HCT116 (cell line): ENCODE data around the gene STIL. TPM values are rescaled to one million over a fixed set of nuclear protein-coding genes. Genes with fewer than 3 reads are reported as not detected.

ENCODE experiments used
- ATAC-seq: fragments of 200-7000 bp; cut with Tn5 transposase; 2 replicates; pipeline ENCODE4 v1.9.1; 2020; ENCODE audit warnings: mild to moderate bottlenecking, moderate library complexity
- BruUV-seq: library from RNA; stranded (reverse); fragments of 400-500 nt; replicated peaks from 2 replicates; lab custom pipeline; 2021; lab: Mats Ljungman, UMichigan
- CTCF ChIA-PET: fragments of 300-600 bp; sonication (Branson Sonifier 250); formaldehyde crosslinking; loops from one replicate; lab custom pipeline; 2021; ENCODE audit warnings: antibody characterized with exemption; lab: Charles Lee
- POLR2A ChIA-PET: fragments of 300-600, 350-600 bp; sonication (Branson Sonifier 250); formaldehyde crosslinking; loops from one replicate; lab custom pipeline; 2021; ENCODE audit warnings: antibody characterized with exemption; lab: Charles Lee
- RAD21 ChIA-PET, 2 experiments: fragments of 300-600 bp; sonication (Branson Sonifier 250); formaldehyde crosslinking; loops; one replicate each; lab custom pipeline; 2023; ENCODE audit warnings: low total read pairs in 2 of 2; ENCODE audit not compliant: uncharacterized antibody in 2 of 2, unreplicated experiment in 2 of 2, low non-redundant PET in 1 of 2; lab: Charles Lee
- DNase-seq: peaks from one replicate; pipeline ENCODE4 v3.0.0-alpha.2; 2010; ENCODE audit warnings: low read depth, low spot score
- H2AFZ ChIP-seq: fragments of 200-600 bp; shearing (Covaris generic), sonication (generic); 2 replicates; pipeline ENCODE4 v1.6.1; 2017; ENCODE audit warnings: low read depth, mixed run types, mixed read lengths, antibody characterized with exemption, low read length; ENCODE audit not compliant: poor library complexity, severe bottlenecking
- H3K27ac ChIP-seq: 2 replicates; pipeline ENCODE4 v1.5.1; 2012; ENCODE audit warnings: low read depth, low read length
- H3K27me3 ChIP-seq: fragments of 200-600 bp; sonication (generic); 2 replicates; pipeline ENCODE4 v1.6.1; 2016; ENCODE audit warnings: mixed run types, low read length, mixed read lengths; ENCODE audit not compliant: insufficient read depth
- H3K36me3 ChIP-seq, 2 experiments: fragments of 200-500 bp in 1 of 2; fragments of 200-600 bp in 1 of 2; sonication (Bioruptor generic) in 1 of 2; sonication (generic) in 1 of 2; 2 replicates each; pipeline versions ENCODE4 v1.5.1 to v1.6.1; 2014 to 2016; ENCODE audit warnings: low read length in 2 of 2, inconsistent platforms in 1 of 2, mixed read lengths in 1 of 2, mixed run types in 1 of 2; ENCODE audit not compliant: insufficient read depth in 2 of 2, control insufficient read depth in 1 of 2
- H3K4me1 ChIP-seq, 2 experiments: fragments of 200-600 bp in 1 of 2; sonication (generic) in 1 of 2; 2 replicates each; pipeline versions ENCODE4 v1.5.1 to v1.6.1; 2012 to 2017; ENCODE audit warnings: low read length in 2 of 2, inconsistent platforms in 1 of 2, mild to moderate bottlenecking in 1 of 2, mixed read lengths in 1 of 2, mixed run types in 1 of 2, moderate library complexity in 1 of 2; ENCODE audit not compliant: insufficient read depth in 2 of 2, control insufficient read depth in 1 of 2
- H3K4me2 ChIP-seq: fragments of 200-600 bp; sonication (generic); 2 replicates; pipeline ENCODE4 v1.6.1; 2017; ENCODE audit warnings: mixed run types, low read length, mixed read lengths
- H3K4me3 ChIP-seq, 2 experiments: fragments of 200-600 bp in 1 of 2; sonication (generic) in 1 of 2; replicated peaks in 1 of 2; 2 replicates each; pipeline ENCODE4 v1.5.1; 2011 to 2016; ENCODE audit warnings: low read length in 2 of 2, control low read depth in 1 of 2, low read depth in 1 of 2, mild to moderate bottlenecking in 1 of 2, mixed read lengths in 1 of 2, mixed run types in 1 of 2
- H3K79me2 ChIP-seq: fragments of 200-600 bp; sonication (generic); 2 replicates; pipeline ENCODE4 v1.6.1; 2017; ENCODE audit warnings: mild to moderate bottlenecking, mixed run types, low read length, moderate library complexity, mixed read lengths; ENCODE audit not compliant: insufficient read depth
- H3K9ac ChIP-seq: fragments of 200-600 bp; sonication (generic); 2 replicates; pipeline ENCODE4 v1.6.1; 2016; ENCODE audit warnings: low read length, mixed read lengths
- H3K9me2 ChIP-seq: fragments of 200-600 bp; sonication (generic), shearing (Covaris generic); 2 replicates; pipeline ENCODE4 v1.6.1; 2017; ENCODE audit warnings: mixed run types, mild to moderate bottlenecking, moderate library complexity; ENCODE audit not compliant: insufficient read depth
- H3K9me3 ChIP-seq, 2 experiments: fragments of 200-500 bp in 1 of 2; fragments of 200-600 bp in 1 of 2; sonication (Bioruptor generic) in 1 of 2; sonication (generic) in 1 of 2; 2 replicates each; pipeline ENCODE4 v1.6.1; 2014 to 2017; ENCODE audit warnings: low read length in 2 of 2, mixed read lengths in 2 of 2, inconsistent platforms in 1 of 2, low read depth in 1 of 2, mild to moderate bottlenecking in 1 of 2, mixed run types in 1 of 2, moderate library complexity in 1 of 2; ENCODE audit not compliant: control insufficient read depth in 1 of 2, insufficient read depth in 1 of 2
- H4K20me1 ChIP-seq: fragments of 200-600 bp; sonication (generic), shearing (Covaris generic); 2 replicates; pipeline ENCODE4 v1.6.1; 2017; ENCODE audit warnings: mixed run types, mild to moderate bottlenecking, moderate library complexity; ENCODE audit not compliant: insufficient read depth
- CBX3 ChIP-seq: IDR thresholded peaks from 2 replicates; pipeline ENCODE4 v1.6.1; 2012; ENCODE audit warnings: low read depth
- CEBPB ChIP-seq: IDR thresholded peaks from 2 replicates; pipeline ENCODE4 v1.6.1; 2012; ENCODE audit warnings: low read depth
- EGR1 ChIP-seq: IDR thresholded peaks from 2 replicates; pipeline ENCODE4 v1.6.1; 2012; ENCODE audit warnings: low read depth
- ELF1 ChIP-seq: IDR thresholded peaks from 2 replicates; pipeline ENCODE4 v1.6.1; 2012; ENCODE audit warnings: low read depth, borderline replicate concordance
- EZH2 ChIP-seq: fragments of 200-600 bp; sonication (generic); IDR thresholded peaks from 2 replicates; pipeline ENCODE4 v1.6.1; 2017; ENCODE audit warnings: antibody characterized with exemption, mixed run types
- EZH2phosphoT487 ChIP-seq: fragments of 200-600 bp; IDR thresholded peaks from 2 replicates; pipeline ENCODE4 v1.6.1; 2018; ENCODE audit warnings: antibody characterized with exemption, borderline replicate concordance
- FOSL1 ChIP-seq: IDR thresholded peaks from 2 replicates; pipeline ENCODE4 v1.6.1; 2012; ENCODE audit warnings: low read depth
- JUND ChIP-seq: IDR thresholded peaks from 2 replicates; pipeline ENCODE4 v1.6.1; 2012
- MAX ChIP-seq: IDR thresholded peaks from 2 replicates; pipeline ENCODE4 v1.6.1; 2012
- POLR2A ChIP-seq: IDR thresholded peaks from 2 replicates; pipeline ENCODE4 v1.7.0; 2011; ENCODE audit warnings: borderline replicate concordance; ENCODE audit not compliant: insufficient read depth, insufficient read length; ENCODE audit errors: extremely low read depth
- POLR2AphosphoS5 ChIP-seq: IDR thresholded peaks from 2 replicates; pipeline ENCODE4 v1.6.1; 2011; ENCODE audit warnings: mild to moderate bottlenecking, low read depth, low read length, moderate library complexity
- SIN3A ChIP-seq: IDR thresholded peaks from 2 replicates; pipeline ENCODE4 v1.6.1; 2012; ENCODE audit warnings: low read depth
- SP1 ChIP-seq: IDR thresholded peaks from 2 replicates; pipeline ENCODE4 v1.6.1; 2012; ENCODE audit warnings: low read depth
- SRF ChIP-seq: IDR thresholded peaks from 2 replicates; pipeline ENCODE4 v1.6.1; 2012; ENCODE audit warnings: low read depth
- TCF7L2 ChIP-seq: IDR thresholded peaks from 2 replicates; pipeline ENCODE4 v1.7.0; 2011; ENCODE audit warnings: borderline replicate concordance, inconsistent platforms; ENCODE audit not compliant: insufficient read depth, insufficient read length; ENCODE audit errors: extremely low read depth
- YY1 ChIP-seq: IDR thresholded peaks from 2 replicates; pipeline ENCODE4 v1.6.1; 2011; ENCODE audit warnings: low read length, low read depth, moderate library complexity, mild to moderate bottlenecking; ENCODE audit not compliant: insufficient replicate concordance; ENCODE audit errors: extremely low read depth
- ZFX ChIP-seq: fragments of 450-650 bp; IDR thresholded peaks from 2 replicates; pipeline ENCODE4 v1.6.1; 2017
- intact Hi-C: fragments of 100-400 bp; cut with micrococcal nuclease; formaldehyde crosslinking; loops from 2 replicates; pipeline ENCODE4 v1.10.0; 2022
- total RNA-seq: library from RNA; stranded (reverse); gene quantifications from one replicate; pipeline ENCODE4 v1.2.1, GENCODE V29; 2021; ENCODE audit not compliant: unreplicated experiment
- TF ChIP-seq, protein P1 (sequence below), 3 experiments: fragments of 200-600 bp in 1 of 3; sonication (generic) in 1 of 3; IDR thresholded peaks in 2 of 3; conservative IDR thresholded peaks in 1 of 3; 2 replicates each; pipeline ENCODE4 v1.5.1; 2012 to 2017; ENCODE audit warnings: low read depth in 2 of 3, low read length in 2 of 3, antibody characterized with exemption in 1 of 3, borderline replicate concordance in 1 of 3, control low read depth in 1 of 3, mild to moderate bottlenecking in 1 of 3, mixed read lengths in 1 of 3, mixed run types in 1 of 3, moderate library complexity in 1 of 3; ENCODE audit not compliant: insufficient read depth in 1 of 3
- TF ChIP-seq, protein P2 (sequence below): IDR thresholded peaks from 2 replicates; pipeline ENCODE4 v1.6.1; 2011; ENCODE audit warnings: mild to moderate bottlenecking, low read length, moderate library complexity; ENCODE audit not compliant: insufficient replicate concordance; ENCODE audit errors: extremely low read depth
- TF ChIP-seq, protein P3 (sequence below): IDR thresholded peaks from 2 replicates; pipeline ENCODE4 v1.6.1; 2012; ENCODE audit warnings: low read depth

Gene STIL
- total RNA-seq, 1 experiment from 2014 or later, result 34.4 TPM

DNA sequence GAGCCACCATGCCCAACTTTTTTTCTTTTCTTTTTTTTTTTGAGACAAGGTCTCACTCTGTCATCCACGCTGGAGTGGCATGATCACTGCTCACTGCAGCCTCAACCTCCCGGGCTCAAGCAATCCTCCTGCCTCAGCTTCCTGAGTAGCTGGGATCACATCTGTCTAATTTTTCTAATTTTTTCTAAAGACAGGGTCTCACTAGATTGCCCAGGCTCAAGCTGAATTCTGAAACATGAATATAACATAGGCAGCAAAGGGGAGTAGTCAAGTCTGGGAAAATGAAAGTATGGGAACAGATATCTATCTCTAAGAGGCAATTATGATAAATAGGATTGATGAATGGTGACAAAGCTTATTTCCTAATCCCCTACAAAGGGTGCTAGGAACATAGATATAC is 12.3 kb upstream of the STIL start:
- POLR2A ChIA-PET, result no interaction called here
- CTCF ChIA-PET, result no interaction called here
- Histone ChIP-seq H2AFZ (no peak overlapping the region), H3K4me2 (no peak overlapping the region), H3K9me2 (0 out of 2 replicates have a peak, but pooled peaks cover 5% of the 10 kb centered on the region), H4K20me1 (no peaks in the 10 kb centered on the region), H3K9ac (no peak overlapping the region), H3K4me3 (no peak overlapping the region), H3K27ac (no peak overlapping the region), H3K79me2 (no peaks in the 10 kb centered on the region), H3K36me3 (no peaks in the 10 kb centered on the region), H3K27me3 (no peaks in the 10 kb centered on the region), H3K9me3 (no peaks in the 10 kb centered on the region), H3K4me1 (peaks cover 0 to 11% of the 10 kb centered on the region in 2 experiments; a peak in 1 of 4 replicates)
- RAD21 ChIA-PET, result no interaction called here
- ATAC-seq, result no peak
- TF ChIP-seq, protein P1, sequence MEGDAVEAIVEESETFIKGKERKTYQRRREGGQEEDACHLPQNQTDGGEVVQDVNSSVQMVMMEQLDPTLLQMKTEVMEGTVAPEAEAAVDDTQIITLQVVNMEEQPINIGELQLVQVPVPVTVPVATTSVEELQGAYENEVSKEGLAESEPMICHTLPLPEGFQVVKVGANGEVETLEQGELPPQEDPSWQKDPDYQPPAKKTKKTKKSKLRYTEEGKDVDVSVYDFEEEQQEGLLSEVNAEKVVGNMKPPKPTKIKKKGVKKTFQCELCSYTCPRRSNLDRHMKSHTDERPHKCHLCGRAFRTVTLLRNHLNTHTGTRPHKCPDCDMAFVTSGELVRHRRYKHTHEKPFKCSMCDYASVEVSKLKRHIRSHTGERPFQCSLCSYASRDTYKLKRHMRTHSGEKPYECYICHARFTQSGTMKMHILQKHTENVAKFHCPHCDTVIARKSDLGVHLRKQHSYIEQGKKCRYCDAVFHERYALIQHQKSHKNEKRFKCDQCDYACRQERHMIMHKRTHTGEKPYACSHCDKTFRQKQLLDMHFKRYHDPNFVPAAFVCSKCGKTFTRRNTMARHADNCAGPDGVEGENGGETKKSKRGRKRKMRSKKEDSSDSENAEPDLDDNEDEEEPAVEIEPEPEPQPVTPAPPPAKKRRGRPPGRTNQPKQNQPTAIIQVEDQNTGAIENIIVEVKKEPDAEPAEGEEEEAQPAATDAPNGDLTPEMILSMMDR (IDR thresholded peaks at IDR 0.05 in 2 of 3, conservative IDR thresholded peaks at IDR 0.05 in 1 of 3; ENCODE audit: borderline replicate concordance in 1 of 3, insufficient read depth in 1 of 3, low read depth in 2 of 3, low read length in 2 of 3), result no peak
- TF ChIP-seq JUND, result no peak
- no peak for TF ChIP-seq POLR2A
- no peak for TF ChIP-seq EZH2
- TF ChIP-seq FOSL1, result no peak
- no peak for TF ChIP-seq SIN3A
- TF ChIP-seq TCF7L2, result no peak
- no peak for TF ChIP-seq EGR1
- TF ChIP-seq SP1, result no peak
- TF ChIP-seq CBX3, result no peak
- TF ChIP-seq ZFX, result no peak
- TF ChIP-seq POLR2AphosphoS5, result no peak
- TF ChIP-seq CEBPB, result no peak
- TF ChIP-seq MAX, result no peak
- TF ChIP-seq, protein P2, sequence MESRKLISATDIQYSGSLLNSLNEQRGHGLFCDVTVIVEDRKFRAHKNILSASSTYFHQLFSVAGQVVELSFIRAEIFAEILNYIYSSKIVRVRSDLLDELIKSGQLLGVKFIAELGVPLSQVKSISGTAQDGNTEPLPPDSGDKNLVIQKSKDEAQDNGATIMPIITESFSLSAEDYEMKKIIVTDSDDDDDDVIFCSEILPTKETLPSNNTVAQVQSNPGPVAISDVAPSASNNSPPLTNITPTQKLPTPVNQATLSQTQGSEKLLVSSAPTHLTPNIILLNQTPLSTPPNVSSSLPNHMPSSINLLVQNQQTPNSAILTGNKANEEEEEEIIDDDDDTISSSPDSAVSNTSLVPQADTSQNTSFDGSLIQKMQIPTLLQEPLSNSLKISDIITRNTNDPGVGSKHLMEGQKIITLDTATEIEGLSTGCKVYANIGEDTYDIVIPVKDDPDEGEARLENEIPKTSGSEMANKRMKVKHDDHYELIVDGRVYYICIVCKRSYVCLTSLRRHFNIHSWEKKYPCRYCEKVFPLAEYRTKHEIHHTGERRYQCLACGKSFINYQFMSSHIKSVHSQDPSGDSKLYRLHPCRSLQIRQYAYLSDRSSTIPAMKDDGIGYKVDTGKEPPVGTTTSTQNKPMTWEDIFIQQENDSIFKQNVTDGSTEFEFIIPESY, result no peak
- TF ChIP-seq EZH2phosphoT487, result no peak
- no peak for TF ChIP-seq ELF1
- TF ChIP-seq, protein P3, sequence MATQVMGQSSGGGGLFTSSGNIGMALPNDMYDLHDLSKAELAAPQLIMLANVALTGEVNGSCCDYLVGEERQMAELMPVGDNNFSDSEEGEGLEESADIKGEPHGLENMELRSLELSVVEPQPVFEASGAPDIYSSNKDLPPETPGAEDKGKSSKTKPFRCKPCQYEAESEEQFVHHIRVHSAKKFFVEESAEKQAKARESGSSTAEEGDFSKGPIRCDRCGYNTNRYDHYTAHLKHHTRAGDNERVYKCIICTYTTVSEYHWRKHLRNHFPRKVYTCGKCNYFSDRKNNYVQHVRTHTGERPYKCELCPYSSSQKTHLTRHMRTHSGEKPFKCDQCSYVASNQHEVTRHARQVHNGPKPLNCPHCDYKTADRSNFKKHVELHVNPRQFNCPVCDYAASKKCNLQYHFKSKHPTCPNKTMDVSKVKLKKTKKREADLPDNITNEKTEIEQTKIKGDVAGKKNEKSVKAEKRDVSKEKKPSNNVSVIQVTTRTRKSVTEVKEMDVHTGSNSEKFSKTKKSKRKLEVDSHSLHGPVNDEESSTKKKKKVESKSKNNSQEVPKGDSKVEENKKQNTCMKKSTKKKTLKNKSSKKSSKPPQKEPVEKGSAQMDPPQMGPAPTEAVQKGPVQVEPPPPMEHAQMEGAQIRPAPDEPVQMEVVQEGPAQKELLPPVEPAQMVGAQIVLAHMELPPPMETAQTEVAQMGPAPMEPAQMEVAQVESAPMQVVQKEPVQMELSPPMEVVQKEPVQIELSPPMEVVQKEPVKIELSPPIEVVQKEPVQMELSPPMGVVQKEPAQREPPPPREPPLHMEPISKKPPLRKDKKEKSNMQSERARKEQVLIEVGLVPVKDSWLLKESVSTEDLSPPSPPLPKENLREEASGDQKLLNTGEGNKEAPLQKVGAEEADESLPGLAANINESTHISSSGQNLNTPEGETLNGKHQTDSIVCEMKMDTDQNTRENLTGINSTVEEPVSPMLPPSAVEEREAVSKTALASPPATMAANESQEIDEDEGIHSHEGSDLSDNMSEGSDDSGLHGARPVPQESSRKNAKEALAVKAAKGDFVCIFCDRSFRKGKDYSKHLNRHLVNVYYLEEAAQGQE, result no peak
- TF ChIP-seq YY1, result no peak
- no peak for TF ChIP-seq SRF
- intact Hi-C loops, result no loop called here
- no TSS peak for BruUV-seq
- DNase-seq, result no peak
